HG03280 (cell line): ENCODE data around the gene EPGN.

ENCODE experiments used
- ATAC-seq: cut with Tn5 transposase; IDR thresholded peaks from one replicate; pipeline ENCODE4 v1.9.1; 2021; ENCODE audit warnings: mild to moderate bottlenecking, moderate library complexity; ENCODE audit not compliant: unreplicated experiment

EPGN gene, protein sequence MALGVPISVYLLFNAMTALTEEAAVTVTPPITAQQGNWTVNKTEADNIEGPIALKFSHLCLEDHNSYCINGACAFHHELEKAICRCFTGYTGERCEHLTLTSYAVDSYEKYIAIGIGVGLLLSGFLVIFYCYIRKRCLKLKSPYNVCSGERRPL

GRCh38 chr4:74308215-74308614, at the start of gene EPGN:
EPGN (plus strand) TSS chr4:74308470; CDS start chr4:74308534, 64 bp downstream.
- ATAC-seq, result no peak

- ATAC-seq, result no peak
Measured at GRCh38 chr4:74258963-74259362, 49.3 kb upstream of the EPGN start.

GRCh38 chr4:74260036-74260435, 48.2 kb upstream of the EPGN start:
- ATAC-seq, result no peak

- ATAC-seq, result no peak
Measured at GRCh38 chr4:74262522-74262921, 45.7 kb upstream of the EPGN start.

GRCh38 chr4:74263551-74263950, 44.7 kb upstream of the EPGN start:
- ATAC-seq, result no peak

GRCh38 chr4:74266081-74266480, 42.2 kb upstream of the EPGN start:
- ATAC-seq, result no peak

GRCh38 chr4:74267998-74268606, 40.2 kb upstream of the EPGN start:
- ATAC-seq, result no peak

- ATAC-seq, result no peak
Measured at GRCh38 chr4:74268643-74269042, 39.6 kb upstream of the EPGN start.

DNA sequence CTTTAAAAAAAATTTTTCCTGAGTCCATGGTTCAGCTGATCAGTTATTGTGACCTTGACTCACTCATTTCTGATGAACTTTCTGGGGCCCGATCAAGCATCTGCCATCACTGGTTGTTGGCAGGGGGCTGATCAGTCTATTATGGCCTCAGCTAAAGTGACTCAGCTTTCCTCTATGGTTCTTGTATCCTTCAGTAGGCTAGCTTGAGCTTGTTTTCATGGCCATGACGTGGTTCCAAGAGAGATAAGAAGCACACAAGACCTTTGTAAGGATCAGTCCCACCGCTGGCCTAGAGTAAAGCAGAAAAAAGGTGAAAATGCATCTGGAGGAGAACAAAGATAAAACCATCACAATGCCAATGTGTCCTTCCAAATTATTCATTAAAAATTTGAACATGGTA, 29.8 kb upstream of the EPGN start:
- ATAC-seq, result no peak

DNA sequence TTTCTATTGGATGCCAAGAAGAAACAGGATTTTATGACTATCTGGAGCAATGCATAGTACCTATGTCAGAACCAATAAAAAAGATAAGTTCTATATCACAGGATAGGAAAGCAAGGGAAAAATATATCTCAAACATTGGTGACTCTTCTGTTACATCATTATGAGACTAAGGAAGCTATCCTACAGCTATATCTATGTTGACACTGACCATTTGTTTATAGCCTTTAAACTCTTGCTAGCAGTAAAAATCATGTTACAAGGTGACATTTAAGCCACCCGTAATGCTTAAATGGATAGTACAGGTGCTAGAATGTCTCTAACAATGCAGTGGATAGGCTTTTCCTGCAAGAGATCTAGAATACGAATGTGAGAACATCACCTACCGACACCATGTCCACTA, 28.6 kb upstream of the EPGN start:
- ATAC-seq, result no peak

- ATAC-seq, result no peak
Measured at GRCh38 chr4:74282926-74283325, 25.3 kb upstream of the EPGN start.

- ATAC-seq, result no peak
Measured at GRCh38 chr4:74283614-74284013, 24.7 kb upstream of the EPGN start.

DNA sequence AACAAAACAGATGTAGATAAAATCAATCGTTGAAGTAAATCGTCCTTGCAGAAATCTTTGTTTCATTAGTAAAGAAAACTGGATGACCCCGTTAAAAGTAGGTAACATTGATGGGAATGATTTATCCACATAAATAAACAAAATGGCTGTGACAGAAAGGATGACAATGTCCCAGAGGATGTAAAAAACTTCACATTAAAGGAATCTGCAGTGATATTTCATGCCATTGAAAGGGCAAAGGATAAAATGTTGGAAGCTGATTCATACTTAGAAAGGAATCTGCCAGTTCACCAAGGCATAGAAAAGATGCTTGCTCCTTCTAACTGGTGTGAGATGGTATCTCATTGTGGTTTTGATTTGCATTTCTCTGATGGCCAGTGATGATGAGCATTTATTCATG, 24.2 kb upstream of the EPGN start:
- no peak for ATAC-seq

DNA sequence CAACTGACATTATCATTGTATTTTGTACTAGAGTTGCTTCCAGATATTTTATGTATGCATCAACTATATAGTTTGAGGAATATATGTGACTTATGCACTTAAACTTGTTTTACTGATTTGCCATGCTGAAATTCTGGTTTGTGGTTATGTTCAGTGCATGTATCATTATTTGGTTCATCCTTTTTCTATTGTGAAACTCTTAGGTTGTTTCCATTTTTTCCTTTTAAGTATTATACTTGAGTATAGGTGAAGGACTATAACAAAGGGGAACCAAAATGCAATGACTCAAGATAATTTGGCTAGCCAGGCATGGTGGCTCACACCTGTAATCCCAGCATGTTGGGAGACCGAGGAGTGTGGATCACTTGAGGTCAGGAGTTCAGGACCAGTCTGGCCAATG, 21.1 kb upstream of the EPGN start:
- ATAC-seq, result no peak

DNA sequence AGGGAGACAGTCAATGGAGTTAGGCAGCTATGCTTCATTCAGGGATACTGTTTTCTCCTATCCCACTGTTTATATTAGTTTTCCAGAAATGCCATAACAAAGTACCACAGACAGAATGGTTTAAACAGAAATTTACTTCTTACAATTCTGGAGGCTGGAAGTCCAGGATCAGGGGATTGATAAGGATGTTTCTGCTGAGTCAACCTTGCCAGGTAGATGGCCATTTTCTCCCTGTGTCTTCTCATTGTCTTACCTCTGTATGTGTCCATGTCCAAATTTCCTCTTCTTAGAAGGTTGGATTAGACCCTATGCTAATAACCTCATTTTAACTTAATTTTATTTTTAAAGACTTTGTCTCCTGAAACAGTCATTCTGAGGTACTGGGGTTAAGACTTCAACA, 20.5 kb upstream of the EPGN start:
- no peak for ATAC-seq

- no peak for ATAC-seq
Measured at GRCh38 chr4:74291471-74291870, 16.8 kb upstream of the EPGN start.

GRCh38 chr4:74292111-74292870, 16.0 kb upstream of the EPGN start:
- no peak for ATAC-seq

DNA sequence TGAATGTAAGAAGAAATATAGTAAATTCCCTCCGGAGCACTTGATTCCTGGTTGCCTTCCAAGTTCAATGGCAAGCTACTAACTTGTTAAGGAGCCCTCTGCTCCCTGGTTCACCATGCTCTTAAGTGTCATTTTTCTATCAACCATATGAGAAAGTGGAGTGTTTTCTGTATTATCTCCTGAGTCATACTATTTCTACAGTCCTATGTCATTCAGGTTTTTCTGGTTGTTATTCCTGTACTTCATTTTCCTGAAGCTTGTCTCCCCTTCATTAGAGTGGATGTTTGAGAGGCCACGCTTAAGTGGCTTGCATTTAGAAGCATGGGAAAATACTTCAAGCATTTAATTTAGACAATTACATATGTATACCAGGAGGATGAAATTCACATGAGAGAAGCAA, 14.7 kb upstream of the EPGN start:
- ATAC-seq, result no peak

DNA sequence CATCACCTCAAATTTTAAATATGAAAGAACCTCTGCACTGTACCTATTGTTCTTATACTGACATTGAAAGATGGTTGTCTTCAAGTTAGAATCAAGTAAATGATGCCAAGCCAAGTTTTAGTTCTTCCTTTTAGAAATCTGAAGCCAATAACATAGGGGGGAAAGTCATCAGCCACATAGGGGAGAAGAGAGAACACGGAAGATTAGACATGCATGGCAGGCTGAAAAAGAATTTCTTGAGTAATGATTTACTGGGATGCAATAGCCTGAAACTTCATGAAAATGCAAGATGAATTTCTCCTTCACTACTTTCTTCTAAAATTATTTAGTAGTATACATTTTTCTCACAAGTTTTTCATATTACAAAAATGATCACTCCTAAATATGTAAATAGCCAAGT, 13.6 kb upstream of the EPGN start:
- ATAC-seq, result no peak

GRCh38 chr4:74297539-74297938, 10.7 kb upstream of the EPGN start:
- ATAC-seq, result no peak

DNA sequence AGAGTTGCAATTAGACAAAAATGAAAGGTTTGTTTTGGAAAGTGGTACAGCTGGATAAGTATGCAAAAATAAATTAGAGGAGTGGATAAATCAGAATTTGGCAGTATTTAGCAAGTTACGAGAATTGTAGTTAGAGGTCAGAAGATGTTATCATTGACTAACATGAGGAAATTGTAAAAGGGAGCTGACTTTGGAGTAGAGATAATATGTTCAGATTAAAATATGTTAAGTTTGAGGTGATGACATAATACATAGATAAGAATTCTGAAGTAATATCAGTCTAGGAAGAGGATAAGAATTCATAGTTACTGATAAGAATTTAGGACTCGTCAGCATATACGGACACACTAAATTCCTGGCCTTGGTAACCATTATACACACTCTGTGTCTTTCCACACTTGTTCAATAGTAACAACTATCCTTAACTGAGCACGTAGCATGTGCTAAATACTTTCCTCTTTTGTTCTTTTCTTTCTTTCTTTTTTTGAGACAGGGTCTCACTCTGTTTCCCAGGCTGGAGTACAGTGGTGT, 4.1 kb upstream of the EPGN start:
- no peak for ATAC-seq

DNA sequence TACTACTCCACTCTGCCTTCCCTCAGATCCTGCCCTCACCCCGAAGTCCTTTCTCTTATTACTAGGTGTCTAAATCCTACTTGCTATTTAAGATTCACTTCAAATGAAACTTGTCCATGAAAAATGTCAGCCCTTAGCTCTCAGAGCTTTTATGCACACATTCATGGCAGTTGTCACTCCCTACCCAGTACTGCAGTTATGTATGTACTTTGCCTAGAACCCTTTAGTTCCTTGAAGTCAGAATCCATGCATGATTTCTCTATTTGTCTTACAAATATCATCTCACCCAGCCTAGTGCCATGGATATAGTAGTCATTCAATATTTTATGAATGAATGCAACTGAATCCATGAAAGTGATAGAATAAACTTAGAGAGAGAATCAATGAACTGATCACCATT, 3.3 kb upstream of the EPGN start:
- no peak for ATAC-seq
